ENCODE measurements around the gene CTDSP1.
A peak's percentile ranks its signal among the peaks of the same experiment; 100 is the strongest.

Gene CTDSP1

GRCh38 chr2:218397820-218398436 lies 1.7 kb upstream of the CTDSP1 start:
- peak overlapping the region; percentile 79 for H3K4me3 ChIP-seq (ENCODE audit: control insufficient read depth, low read depth, low read length)
- no peak for TF ChIP-seq CTCF (conservative IDR thresholded peaks at IDR 0.05; ENCODE audit: control insufficient read depth, insufficient read depth, low read depth, low read length)
- DNase-seq (ENCODE audit: low read depth) = peak; percentile 71

GRCh38 chr2:218398437-218399390 lies 954 bp upstream of the CTDSP1 start:
- DNase-seq (ENCODE audit: low read depth) = peak; percentile 48
- TF ChIP-seq CTCF (conservative IDR thresholded peaks at IDR 0.05; ENCODE audit: control insufficient read depth, insufficient read depth, low read depth, low read length) = no peak
- peak overlapping the region; percentile 79 for H3K4me3 ChIP-seq (ENCODE audit: control insufficient read depth, low read depth, low read length)

GRCh38 chr2:218400167-218400929 lies 680 bp downstream of the CTDSP1 start:
- no peak for DNase-seq (ENCODE audit: low read depth)
- no peak for TF ChIP-seq CTCF (conservative IDR thresholded peaks at IDR 0.05; ENCODE audit: control insufficient read depth, insufficient read depth, low read depth, low read length)
- H3K4me3 ChIP-seq (ENCODE audit: control insufficient read depth, low read depth, low read length) = peak overlapping the region; percentile 70

GRCh38 chr2:218400930-218401881 lies 1.5 kb downstream of the CTDSP1 start:
- no peak for DNase-seq (ENCODE audit: low read depth)
- peak overlapping the region; percentile 70 for H3K4me3 ChIP-seq (ENCODE audit: control insufficient read depth, low read depth, low read length)
- TF ChIP-seq CTCF (conservative IDR thresholded peaks at IDR 0.05; ENCODE audit: control insufficient read depth, insufficient read depth, low read depth, low read length) = no peak

- H3K4me3 ChIP-seq (ENCODE audit: control insufficient read depth, low read depth, low read length) = no peak overlapping the region
- TF ChIP-seq CTCF (conservative IDR thresholded peaks at IDR 0.05; ENCODE audit: control insufficient read depth, insufficient read depth, low read depth, low read length) = no peak
- DNase-seq (ENCODE audit: low read depth) = no peak
Observed at GRCh38 chr2:218401890-218402289, 2.2 kb downstream of the CTDSP1 start.
